ENCODE measurements around the gene TRA2A. TPM values are rescaled to one million over a fixed set of nuclear protein-coding genes. Genes with fewer than 3 reads are reported as not detected.
A peak's percentile ranks its signal among the peaks of the same experiment; 100 is the strongest.

The TRA2A gene
- total and polyA plus RNA-seq, 7 donors, result 17.5 to 35.6 (median 29.0) TPM

DNA sequence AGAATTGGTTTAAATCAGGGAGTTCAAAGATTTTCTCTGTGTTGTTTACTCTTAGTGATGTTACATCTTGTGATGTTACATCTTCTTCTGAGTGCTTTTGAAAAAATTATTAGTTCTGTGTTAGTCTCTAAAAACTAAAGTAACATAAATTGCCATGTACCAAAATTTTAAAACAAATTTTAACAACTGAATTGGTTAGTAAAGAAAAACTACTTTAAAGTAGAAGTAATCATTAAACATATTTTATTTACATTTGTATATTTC, 56.3 kb downstream of the TRA2A start:
- intact Hi-C loops (cut with DNase I), result no loop called here
- H3K27me3 ChIP-seq (ENCODE audit: insufficient read depth in 3 of 3, low read length in 2 of 3), result peaks cover 19 to 99% (median 29%) of the 10 kb centered on the region in 3 donors
- no peak for DNase-seq
- H3K4me3 ChIP-seq, result no peak overlapping the region
- no peak overlapping the region for H3K27ac ChIP-seq
- ATAC-seq, result no peak
- no peaks in the 10 kb centered on the region for H3K9me3 ChIP-seq
- H3K36me3 ChIP-seq (ENCODE audit: insufficient read depth in 1 of 2, low read depth in 1 of 2), result no peaks in the 10 kb centered on the region
- TF ChIP-seq, protein P1, sequence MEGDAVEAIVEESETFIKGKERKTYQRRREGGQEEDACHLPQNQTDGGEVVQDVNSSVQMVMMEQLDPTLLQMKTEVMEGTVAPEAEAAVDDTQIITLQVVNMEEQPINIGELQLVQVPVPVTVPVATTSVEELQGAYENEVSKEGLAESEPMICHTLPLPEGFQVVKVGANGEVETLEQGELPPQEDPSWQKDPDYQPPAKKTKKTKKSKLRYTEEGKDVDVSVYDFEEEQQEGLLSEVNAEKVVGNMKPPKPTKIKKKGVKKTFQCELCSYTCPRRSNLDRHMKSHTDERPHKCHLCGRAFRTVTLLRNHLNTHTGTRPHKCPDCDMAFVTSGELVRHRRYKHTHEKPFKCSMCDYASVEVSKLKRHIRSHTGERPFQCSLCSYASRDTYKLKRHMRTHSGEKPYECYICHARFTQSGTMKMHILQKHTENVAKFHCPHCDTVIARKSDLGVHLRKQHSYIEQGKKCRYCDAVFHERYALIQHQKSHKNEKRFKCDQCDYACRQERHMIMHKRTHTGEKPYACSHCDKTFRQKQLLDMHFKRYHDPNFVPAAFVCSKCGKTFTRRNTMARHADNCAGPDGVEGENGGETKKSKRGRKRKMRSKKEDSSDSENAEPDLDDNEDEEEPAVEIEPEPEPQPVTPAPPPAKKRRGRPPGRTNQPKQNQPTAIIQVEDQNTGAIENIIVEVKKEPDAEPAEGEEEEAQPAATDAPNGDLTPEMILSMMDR (IDR thresholded peaks at IDR 0.05), result no peak
- H3K4me1 ChIP-seq, result peaks cover 6% of the 10 kb centered on the region

DNA sequence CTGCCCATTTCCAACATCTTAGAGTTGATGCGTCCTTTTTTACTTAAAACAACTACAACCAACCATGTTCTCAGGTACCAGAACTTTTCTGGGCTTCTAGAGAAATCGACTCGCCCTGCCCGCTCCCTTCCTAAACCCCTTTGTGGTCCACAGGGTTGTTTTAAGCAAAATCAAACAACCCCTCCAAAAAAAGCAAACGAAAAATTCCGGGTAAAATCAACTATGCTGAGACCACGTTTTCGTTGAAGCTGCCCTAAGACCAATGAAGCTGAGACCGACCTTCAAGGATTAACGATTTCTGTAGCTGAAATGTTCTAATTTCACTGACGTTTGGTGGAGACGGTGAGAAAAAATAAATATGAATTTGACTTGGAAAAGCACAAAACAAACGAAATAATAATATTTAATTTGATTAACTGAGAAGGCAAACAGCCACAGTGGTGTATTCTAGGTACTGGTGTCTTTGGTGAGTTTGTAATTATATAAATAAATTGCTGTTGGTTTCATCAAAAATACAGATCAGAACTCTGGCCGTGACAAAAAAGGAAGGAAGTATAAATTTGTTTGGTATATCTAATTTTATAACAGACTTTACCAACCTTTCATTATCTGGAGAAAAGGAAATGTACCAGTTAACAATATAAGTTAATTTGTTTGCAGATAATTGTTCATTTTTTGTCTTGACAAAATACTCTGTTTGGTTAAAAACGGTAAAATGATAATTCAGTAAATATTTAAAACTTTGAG, 56.8 kb downstream of the TRA2A start:
- intact Hi-C loops (cut with DNase I), result loop anchor here in 1 of 2 donors (5.0 kb wide), 1 partner anchor 52 kb away; no protein-coding TSS in a partner anchor
- Histone ChIP-seq H3K27me3 (ENCODE audit: insufficient read depth in 3 of 3, low read length in 2 of 3) (peaks cover 19 to 100% (median 32%) of the 10 kb centered on the region in 3 donors), H3K4me1 (peaks cover 6% of the 10 kb centered on the region), H3K27ac (no peak overlapping the region), H3K36me3 (ENCODE audit: insufficient read depth in 1 of 2, low read depth in 1 of 2) (no peaks in the 10 kb centered on the region), H3K9me3 (no peaks in the 10 kb centered on the region), H3K4me3 (peak overlapping the region; percentile 56)
- DNase-seq, result no peak
- no peak for ATAC-seq
- TF ChIP-seq, protein P1 (IDR thresholded peaks at IDR 0.05), result no peak
- 6 to 12% (median 8%) methylated on average over 15 of the region's 15 CpGs for WGBS, 3 donors

DNA sequence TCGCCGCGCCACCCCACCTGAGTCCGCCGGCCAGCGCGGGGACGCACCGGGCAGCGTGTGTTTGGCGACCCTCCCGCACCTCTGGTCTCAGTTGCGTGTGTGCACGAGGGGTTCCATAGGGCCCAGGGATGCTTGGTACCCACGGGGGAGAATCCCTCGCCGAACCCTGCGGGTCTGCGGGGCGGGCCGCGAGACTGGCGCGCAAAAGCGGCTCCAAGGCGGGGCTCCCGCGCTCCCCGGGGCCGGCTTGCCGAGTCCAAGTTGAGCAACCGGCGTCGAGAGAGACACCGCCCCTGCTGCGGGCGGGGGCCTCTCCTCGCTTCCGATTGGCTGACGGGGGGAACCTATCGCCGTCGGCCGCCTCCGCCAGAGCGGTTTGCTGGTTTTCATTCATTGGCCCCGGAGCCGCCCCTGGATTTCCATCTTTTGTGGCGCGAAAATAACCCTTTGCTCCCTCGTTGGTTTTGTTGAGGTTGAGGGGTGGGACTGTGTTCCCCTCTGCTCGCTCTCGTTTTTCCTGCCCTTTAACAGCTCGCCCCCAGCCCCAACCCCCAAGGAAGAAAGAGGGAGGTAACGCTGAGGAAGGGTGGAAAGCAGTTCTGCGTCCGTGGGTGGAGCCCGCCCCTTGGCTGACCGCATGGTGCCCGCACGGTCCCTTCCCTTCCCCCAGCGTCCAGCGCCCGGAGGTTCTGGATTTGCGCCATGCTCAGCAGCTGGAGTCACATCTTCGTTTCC, 57.5 kb downstream of the TRA2A start:
- peak; percentile 64 to 81 (median 79) for ATAC-seq
- WGBS, 3 donors, result 0 to 1% (median 1%) methylated on average over 64 to 66 of the region's 66 CpGs
- intact Hi-C loops (cut with DNase I), result loop anchor here in 1 of 2 donors (5.0 kb wide), 1 partner anchor 53 kb away; no protein-coding TSS in a partner anchor
- Histone ChIP-seq H3K9me3 (no peaks in the 10 kb centered on the region), H3K4me1 (peaks cover 11% of the 10 kb centered on the region), H3K4me3 (peak overlapping the region; percentile 56), H3K27ac (no peak overlapping the region), H3K36me3 (ENCODE audit: insufficient read depth in 1 of 2, low read depth in 1 of 2) (no peaks in the 10 kb centered on the region), H3K27me3 (ENCODE audit: insufficient read depth in 3 of 3, low read length in 2 of 3) (peaks cover 19 to 100% (median 39%) of the 10 kb centered on the region in 3 donors)
- DNase-seq, result peak; percentile 69 to 82
- TF ChIP-seq, protein P1 (IDR thresholded peaks at IDR 0.05), result no peak

DNA sequence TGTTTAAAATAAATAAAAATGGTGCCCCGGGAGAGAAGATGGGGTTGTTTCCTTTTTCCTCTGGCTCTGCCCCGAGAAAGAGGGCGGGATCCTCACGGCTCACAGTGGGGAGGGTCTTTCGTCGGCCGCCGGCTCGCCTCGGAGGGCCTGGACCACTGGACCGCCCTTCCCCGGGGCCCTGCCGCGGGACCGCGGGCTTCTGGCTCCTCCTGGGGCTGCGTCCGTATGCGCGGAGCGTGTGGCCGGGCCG, 58.0 kb downstream of the TRA2A start:
- H3K36me3 ChIP-seq (ENCODE audit: insufficient read depth in 1 of 2, low read depth in 1 of 2), result no peaks in the 10 kb centered on the region
- intact Hi-C loops (cut with DNase I), result loop anchor here in 1 of 2 donors (5.0 kb wide), 1 partner anchor 54 kb away; no protein-coding TSS in a partner anchor
- H3K4me3 ChIP-seq, result peak overlapping the region; percentile 56
- H3K4me1 ChIP-seq, result peaks cover 14% of the 10 kb centered on the region
- WGBS, 3 donors, result 2 to 3% (median 2%) methylated on average over 15 to 23 of the region's 23 CpGs
- TF ChIP-seq, protein P1 (IDR thresholded peaks at IDR 0.05), result no peak
- peaks cover 19 to 100% (median 43%) of the 10 kb centered on the region in 3 donors for H3K27me3 ChIP-seq (ENCODE audit: insufficient read depth in 3 of 3, low read length in 2 of 3)
- H3K9me3 ChIP-seq, result no peaks in the 10 kb centered on the region
- no peak for DNase-seq
- H3K27ac ChIP-seq, result no peak overlapping the region
- peak in 3 of 4 donors; percentile 14 to 30 (median 25) for ATAC-seq

Data from psoas muscle (tissue), 8 donors.